Lower leg skin (tissue), 4 donors: Measurements from ENCODE around the gene NOM1. TPM values are rescaled to one million over a fixed set of nuclear protein-coding genes. Genes with fewer than 3 reads are reported as not detected.

Source experiments
- DNase-seq, 2 donors: peaks; one replicate each; pipeline ENCODE4 v3.0.0-alpha.2; 2019; ENCODE audit warnings: low spot score in 2 of 2
- H3K4me3 ChIP-seq: fragments of 200-600 bp; sonication (generic); 2 replicates; pipeline ENCODE4 v1.5.1; 2017; ENCODE audit warnings: mild to moderate bottlenecking, low read depth; ENCODE audit not compliant: poor library complexity, severe bottlenecking
- CTCF ChIP-seq, 3 donors: fragments of 450-650 bp; IDR thresholded peaks; one replicate each; pipeline ENCODE4 v1.5.1; 2016; ENCODE audit warnings: antibody characterized with exemption in 3 of 3, mild to moderate bottlenecking in 3 of 3, moderate library complexity in 2 of 3
- POLR2A ChIP-seq, 2 donors: fragments of 450-650 bp; IDR thresholded peaks; one replicate each; pipeline ENCODE4 v1.6.1; 2016 to 2017; ENCODE audit warnings: antibody characterized with exemption in 2 of 2, mild to moderate bottlenecking in 1 of 2, moderate library complexity in 1 of 2
- WGBS, 2 donors: methylation state at CpG; one replicate each; pipeline ENCODE4 v1.1.5; 2018; 5-methylcytosine and 5-hydroxymethylcytosine counted together
- intact Hi-C: fragments of 100-400 bp; cut with DNase I; formaldehyde crosslinking; loops from one replicate; pipeline ENCODE4 v1.15.0; 2023; ENCODE audit warnings: low total_unique reads
- total RNA-seq, 4 donors: library from RNA; depleted of rRNA; stranded (reverse); fragments of >200 nt; gene quantifications; one replicate each; pipeline ENCODE4 v1.1.0, GENCODE V29; 2016

Gene NOM1
- total RNA-seq, 4 donors from 2014 or later: 9.0 to 26.4 (median 17.4) TPM

GRCh38 chr7:157009170-157009777, 59.8 kb downstream of the NOM1 start:
- WGBS, 2 donors: 1 to 2% methylated on average over 43 to 45 of the region's 49 CpGs
- no peak for DNase-seq
- no peak overlapping the region for H3K4me3 ChIP-seq
- TF ChIP-seq POLR2A (IDR thresholded peaks at IDR 0.05): no peak
- TF ChIP-seq CTCF (IDR thresholded peaks at IDR 0.05): no peak
- intact Hi-C loops: no loop called here

- WGBS, 2 donors: 0 to 1% methylated on average over 10 to 66 of the region's 130 CpGs
- TF ChIP-seq POLR2A (IDR thresholded peaks at IDR 0.05): no peak
- no peak for TF ChIP-seq CTCF (IDR thresholded peaks at IDR 0.05)
- intact Hi-C loops: no loop called here
- peak overlapping the region; percentile 37 for H3K4me3 ChIP-seq
- no peak for DNase-seq
These were observed 60.5 kb downstream of the NOM1 start for GRCh38 chr7:157009778-157010587.

GRCh38 chr7:157010588-157011332, 61.2 kb downstream of the NOM1 start, which contains the start of gene MNX1:
Gene MNX1 (minus strand): TSS chr7:157010663. CDS start chr7:157010350, 313 bp downstream.
- WGBS, 2 donors: 2% methylated on average over 31 to 49 of the region's 87 CpGs
- H3K4me3 ChIP-seq: peak within 1 kb of the TSS; percentile 37
- TF ChIP-seq CTCF (IDR thresholded peaks at IDR 0.05) (no peak), POLR2A (IDR thresholded peaks at IDR 0.05) (no peak)
- no peak for DNase-seq
- intact Hi-C loops: no loop called here

GRCh38 chr7:157011333-157012112, 62.0 kb downstream of the NOM1 start:
- H3K4me3 ChIP-seq: no peak overlapping the region
- intact Hi-C loops: no loop called here
- TF ChIP-seq CTCF (IDR thresholded peaks at IDR 0.05) (no peak), POLR2A (IDR thresholded peaks at IDR 0.05) (no peak)
- 3% methylated on average over 23 to 25 of the region's 37 CpGs for WGBS, 2 donors
- no peak for DNase-seq

GRCh38 chr7:157012113-157012547, 62.6 kb downstream of the NOM1 start:
- 21 to 23% methylated on average over 10 of the region's 10 CpGs for WGBS, 2 donors
- no peak overlapping the region for H3K4me3 ChIP-seq
- no peak for DNase-seq
- no peak for TF ChIP-seq CTCF (IDR thresholded peaks at IDR 0.05)
- no peak for TF ChIP-seq POLR2A (IDR thresholded peaks at IDR 0.05)
- intact Hi-C loops: no loop called here
